Measurements from ENCODE around the gene STX10.

STX10 gene

GRCh38 chr19:13152974-13153568 lies 2.9 kb upstream of the STX10 start:
- H4K20me1 ChIP-seq (ENCODE audit: insufficient read depth, low read length), result no peaks in the 10 kb centered on the region
- peak overlapping the region; percentile 90 for H3K4me3 ChIP-seq (ENCODE audit: low read depth, low read length, poor library complexity, severe bottlenecking)
- peaks cover 5% of the 10 kb centered on the region for H3F3A ChIP-seq (ENCODE audit: insufficient read depth, low read length)
- H3K9me3 ChIP-seq (ENCODE audit: low read length), result no peaks in the 10 kb centered on the region
- peak overlapping the region; percentile 91 for H3K27ac ChIP-seq (ENCODE audit: low read depth, low read length, poor library complexity, severe bottlenecking)
- no peak overlapping the region for H2AFZ ChIP-seq (ENCODE audit: low read length)
- H3K27me3 ChIP-seq (ENCODE audit: insufficient read depth, low read length), result no peaks in the 10 kb centered on the region; the same call in 1 of the 2 replicates
- H3K9ac ChIP-seq (ENCODE audit: low read length), result peak overlapping the region; percentile 88
- TF ChIP-seq EZH2 (IDR thresholded peaks at IDR 0.05; ENCODE audit: borderline replicate concordance, low read length) (no peak), CTCF (IDR thresholded peaks at IDR 0.05; ENCODE audit: low read length) (peak; percentile 34; the same call in 1 of the 2 replicates)
- no peaks in the 10 kb centered on the region for H3K79me2 ChIP-seq (ENCODE audit: insufficient read depth, low read length)
- H3K9me2 ChIP-seq (ENCODE audit: low read depth, low read length), result no peaks in the 10 kb centered on the region
- peak overlapping the region; percentile 94 for H3K4me2 ChIP-seq (ENCODE audit: low read length)
- peaks cover 49% of the 10 kb centered on the region for H3K4me1 ChIP-seq (ENCODE audit: insufficient read depth, low read length, severe bottlenecking)
- peaks cover 6% of the 10 kb centered on the region for H3K36me3 ChIP-seq (ENCODE audit: insufficient read depth, low read length)

- H3F3A ChIP-seq (ENCODE audit: insufficient read depth, low read length), result peaks cover 5% of the 10 kb centered on the region
- H3K36me3 ChIP-seq (ENCODE audit: insufficient read depth, low read length), result peaks cover 6% of the 10 kb centered on the region
- peaks cover 49% of the 10 kb centered on the region for H3K4me1 ChIP-seq (ENCODE audit: insufficient read depth, low read length, severe bottlenecking)
- no peaks in the 10 kb centered on the region for H3K9me3 ChIP-seq (ENCODE audit: low read length)
- H3K27me3 ChIP-seq (ENCODE audit: insufficient read depth, low read length), result no peaks in the 10 kb centered on the region; the same call in 1 of the 2 replicates
- peak overlapping the region; percentile 88 for H3K9ac ChIP-seq (ENCODE audit: low read length)
- H3K79me2 ChIP-seq (ENCODE audit: insufficient read depth, low read length), result no peaks in the 10 kb centered on the region
- peak overlapping the region; percentile 91 for H3K27ac ChIP-seq (ENCODE audit: low read depth, low read length, poor library complexity, severe bottlenecking)
- no peaks in the 10 kb centered on the region for H3K9me2 ChIP-seq (ENCODE audit: low read depth, low read length)
- H3K4me3 ChIP-seq (ENCODE audit: low read depth, low read length, poor library complexity, severe bottlenecking), result peak overlapping the region; percentile 90
- no peak overlapping the region for H2AFZ ChIP-seq (ENCODE audit: low read length)
- TF ChIP-seq CTCF (IDR thresholded peaks at IDR 0.05; ENCODE audit: low read length) (no peak), EZH2 (IDR thresholded peaks at IDR 0.05; ENCODE audit: borderline replicate concordance, low read length) (no peak)
- H3K4me2 ChIP-seq (ENCODE audit: low read length), result peak overlapping the region; percentile 94
- no peaks in the 10 kb centered on the region for H4K20me1 ChIP-seq (ENCODE audit: insufficient read depth, low read length)
Observed at GRCh38 chr19:13152356-13152973, 2.3 kb upstream of the STX10 start.

- Histone ChIP-seq H3K9me3 (ENCODE audit: low read length) (no peaks in the 10 kb centered on the region), H3K36me3 (ENCODE audit: insufficient read depth, low read length) (peaks cover 6% of the 10 kb centered on the region), H3K27me3 (ENCODE audit: insufficient read depth, low read length) (no peaks in the 10 kb centered on the region), H3K4me1 (ENCODE audit: insufficient read depth, low read length, severe bottlenecking) (peaks cover 49% of the 10 kb centered on the region), H3K4me2 (ENCODE audit: low read length) (peak overlapping the region; percentile 94), H3K79me2 (ENCODE audit: insufficient read depth, low read length) (no peaks in the 10 kb centered on the region), H4K20me1 (ENCODE audit: insufficient read depth, low read length) (no peaks in the 10 kb centered on the region), H3K27ac (ENCODE audit: low read depth, low read length, poor library complexity, severe bottlenecking) (peak overlapping the region; percentile 91), H3F3A (ENCODE audit: insufficient read depth, low read length) (peaks cover 5% of the 10 kb centered on the region), H3K9me2 (ENCODE audit: low read depth, low read length) (no peaks in the 10 kb centered on the region), H2AFZ (ENCODE audit: low read length) (no peak overlapping the region), H3K9ac (ENCODE audit: low read length) (peak overlapping the region; percentile 92), H3K4me3 (ENCODE audit: low read depth, low read length, poor library complexity, severe bottlenecking) (peak overlapping the region; percentile 90)
- TF ChIP-seq CTCF (IDR thresholded peaks at IDR 0.05; ENCODE audit: low read length) (no peak), EZH2 (IDR thresholded peaks at IDR 0.05; ENCODE audit: borderline replicate concordance, low read length) (no peak)
Observed at GRCh38 chr19:13151605-13152355, 1.6 kb upstream of the STX10 start.
